Measurements from ENCODE around the gene CELSR1.
"Not testable (repeated sequence)": the region's sequence is repeated elsewhere in the genome, so short reads cannot be mapped to it uniquely, and the experiment has no call there.

Gene CELSR1

DNA sequence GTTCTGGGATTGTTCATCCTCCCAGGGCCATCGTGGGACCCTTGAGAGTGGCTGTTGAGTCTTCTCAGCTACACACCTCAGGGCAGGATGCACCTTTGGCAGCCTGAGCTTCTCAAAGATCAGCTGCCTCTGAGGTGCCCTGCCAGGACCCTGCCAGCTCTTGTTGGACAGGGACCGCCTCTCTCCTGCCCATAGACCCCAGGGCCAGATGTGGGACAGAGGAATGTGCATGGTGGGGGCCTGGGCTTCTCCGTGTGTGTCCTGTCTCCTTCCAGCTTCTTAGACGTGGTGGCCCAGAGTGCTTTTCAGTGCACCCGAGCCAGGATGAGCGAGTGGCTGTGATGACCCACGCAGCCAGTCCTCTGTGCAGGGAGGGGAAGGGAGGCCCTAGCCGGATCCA, 207.8 kb downstream of the CELSR1 start:
- no peak for DNase-seq (ENCODE audit: low read depth, low spot score)

GRCh38 chr22:46328797-46329196, 208.6 kb downstream of the CELSR1 start:
- no peak for DNase-seq (ENCODE audit: low read depth, low spot score)

DNA sequence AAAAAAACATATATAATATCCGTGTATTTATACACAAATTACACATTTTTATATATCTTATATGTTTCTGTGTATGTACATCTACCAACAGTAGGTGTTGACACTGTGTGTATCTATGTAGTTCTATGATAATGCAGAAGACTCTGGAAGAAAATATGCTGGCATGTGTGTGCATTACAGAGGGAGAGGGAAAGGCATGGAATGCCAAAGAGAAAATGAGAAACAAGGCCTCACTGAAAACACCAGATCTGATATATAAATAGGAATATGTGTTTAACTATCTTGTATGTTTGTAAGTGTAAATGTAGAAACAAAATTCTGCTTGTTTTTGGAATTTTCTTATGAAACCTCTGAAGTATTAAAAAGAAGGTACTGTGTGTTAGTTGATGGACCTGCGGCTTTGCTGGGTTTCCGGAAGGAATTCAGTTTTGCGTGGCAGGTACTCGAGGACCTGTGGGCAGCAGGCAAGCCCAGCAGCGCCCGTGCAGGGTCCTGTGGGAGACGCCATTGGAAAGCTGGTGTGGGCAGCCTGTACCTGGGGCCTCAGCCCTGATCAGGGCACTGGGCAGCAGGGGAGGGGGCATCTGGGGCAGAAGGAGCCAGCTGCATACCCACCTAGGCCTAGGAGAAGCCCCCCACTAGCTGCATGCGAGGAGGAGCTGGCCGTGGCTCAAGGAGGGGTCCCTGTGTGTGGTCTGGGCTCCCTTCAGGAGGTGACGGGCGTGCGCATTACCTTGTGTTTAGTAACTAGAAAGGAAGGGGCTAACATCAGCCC, 209.5 kb downstream of the CELSR1 start:
- no peak for DNase-seq (ENCODE audit: low read depth, low spot score)

DNA sequence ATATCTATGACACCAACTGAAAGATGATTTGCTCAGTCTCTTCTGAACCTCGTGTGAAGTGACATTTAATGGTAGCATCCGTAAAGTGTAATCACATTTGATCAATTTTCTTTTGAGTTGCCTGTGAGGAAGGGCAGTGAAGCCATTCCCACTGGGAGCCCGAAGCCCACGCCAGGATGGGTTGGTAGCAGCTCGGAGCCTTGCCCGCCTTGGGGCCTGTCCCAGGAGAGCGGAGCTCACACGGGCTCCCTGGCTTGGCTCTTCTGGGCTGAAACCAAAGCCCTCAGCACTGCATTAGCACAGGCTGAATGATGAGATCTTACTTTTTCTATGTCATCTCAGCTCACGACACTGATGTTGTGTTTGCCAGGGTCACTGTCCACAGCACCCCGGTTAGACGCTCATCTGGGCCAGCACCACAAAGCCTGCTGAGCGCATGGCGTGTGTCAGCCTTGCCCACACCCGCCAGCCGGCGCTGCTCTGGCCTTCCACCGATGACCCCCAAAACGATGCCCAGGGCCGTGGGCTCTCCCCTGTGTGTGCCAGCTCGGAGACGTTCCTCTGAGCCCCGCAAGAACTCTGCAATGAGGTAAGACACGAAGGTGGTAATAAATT, 211.2 kb downstream of the CELSR1 start:
- DNase-seq (ENCODE audit: low read depth, low spot score): no peak

- no peak for DNase-seq (ENCODE audit: low read depth, low spot score)
Measured at GRCh38 chr22:46323162-46323561, 214.3 kb downstream of the CELSR1 start.

GRCh38 chr22:46322711-46323110, 214.7 kb downstream of the CELSR1 start:
- no peak for DNase-seq (ENCODE audit: low read depth, low spot score)

DNA sequence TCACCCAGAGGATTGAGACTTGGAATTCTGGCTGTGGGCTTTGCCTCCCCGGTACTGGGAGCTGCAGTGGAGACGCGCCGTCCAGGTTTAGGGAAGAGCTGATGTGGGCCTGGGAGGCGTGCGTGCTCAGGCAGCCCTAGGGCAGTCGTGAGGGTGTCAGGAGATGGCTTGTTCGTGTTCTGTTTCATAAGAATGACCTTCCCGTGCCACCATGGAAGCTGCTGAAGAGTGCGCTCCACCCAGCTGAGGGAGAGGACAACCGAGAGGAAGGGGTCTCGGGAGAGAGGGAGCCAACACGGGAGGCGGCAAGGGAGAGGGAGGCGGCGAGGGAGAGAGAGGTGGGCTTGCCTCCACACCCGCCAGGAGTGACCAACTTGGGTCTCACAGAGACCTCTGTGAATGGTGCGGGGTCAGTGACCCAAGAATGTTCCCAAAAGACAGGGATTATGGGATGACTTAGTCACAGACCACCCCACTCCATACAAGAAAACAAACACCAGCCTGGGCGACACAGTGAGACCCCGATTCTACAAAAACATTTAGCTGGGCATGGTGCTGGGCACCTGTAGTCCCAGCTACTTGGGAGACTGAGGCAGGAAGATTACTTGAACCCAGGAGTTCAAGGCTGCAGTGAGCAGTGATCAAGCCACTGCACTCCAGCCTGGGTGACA, 216.6 kb downstream of the CELSR1 start:
- no peak for DNase-seq (ENCODE audit: low read depth, low spot score)

GRCh38 chr22:46320166-46320710, 217.2 kb downstream of the CELSR1 start:
- DNase-seq (ENCODE audit: low read depth, low spot score): no peak

DNA sequence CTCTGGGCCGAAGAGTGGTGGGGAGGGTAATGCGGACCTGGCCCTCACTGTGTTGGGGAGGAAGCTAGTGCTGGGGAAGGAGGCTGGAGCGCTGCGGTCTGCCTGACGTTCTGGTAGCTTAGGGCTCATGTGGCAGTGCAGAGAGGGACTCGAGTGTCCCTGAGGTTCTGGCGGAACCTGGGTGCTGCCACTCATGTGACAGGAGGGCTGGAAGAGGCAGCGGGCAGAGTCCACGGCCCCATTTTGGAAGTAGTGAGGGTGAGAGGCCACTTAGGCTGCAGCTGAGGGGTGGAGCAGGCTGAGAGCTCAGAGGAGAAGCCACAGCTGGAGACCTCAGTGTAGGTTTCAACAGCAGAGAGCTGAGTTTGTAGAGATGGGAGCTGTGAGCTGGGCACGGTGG, 218.1 kb downstream of the CELSR1 start:
- no peak for DNase-seq (ENCODE audit: low read depth, low spot score)

DNA sequence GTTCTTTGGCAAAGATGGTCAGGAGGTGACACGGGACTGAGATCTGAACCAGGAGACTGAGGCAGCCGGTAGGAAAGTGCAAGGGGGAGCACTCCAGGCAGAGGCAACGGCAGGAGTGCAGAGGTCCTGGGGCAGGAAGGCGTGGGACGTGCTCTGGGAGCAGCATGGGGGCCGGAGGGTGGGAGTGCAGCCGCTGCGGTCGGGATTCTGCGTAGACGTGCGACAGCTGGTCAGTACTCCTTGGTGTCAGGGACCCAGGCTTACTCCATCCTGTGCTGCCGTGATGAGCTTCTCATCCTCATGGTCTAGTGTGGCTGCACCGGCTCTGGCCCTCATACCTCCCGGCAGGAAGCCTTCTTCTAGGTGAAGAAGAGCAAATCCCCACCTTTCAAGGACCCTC, 218.8 kb downstream of the CELSR1 start:
- no peak for DNase-seq (ENCODE audit: low read depth, low spot score)

DNA sequence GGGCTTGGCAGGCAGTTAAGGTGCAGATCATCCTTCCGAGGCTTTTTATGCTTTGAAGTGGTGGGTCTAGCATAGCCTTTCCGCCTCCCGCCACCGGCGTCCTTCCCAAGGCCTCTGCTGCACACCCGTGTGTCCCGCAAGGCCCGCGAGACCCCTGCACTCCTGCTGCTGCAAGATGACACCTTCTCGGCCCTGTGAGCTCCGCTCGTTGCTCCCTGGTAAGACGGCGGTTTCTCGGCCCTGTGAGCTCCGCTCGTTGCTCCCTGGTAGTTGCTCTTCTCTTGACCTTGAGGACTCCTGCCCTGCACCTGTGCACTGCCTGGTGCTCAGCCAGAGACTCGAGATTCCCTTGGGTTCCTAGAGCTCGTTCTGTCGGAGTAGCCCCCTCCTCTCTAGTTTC, 219.8 kb downstream of the CELSR1 start:
- no peak for DNase-seq (ENCODE audit: low read depth, low spot score)

- DNase-seq (ENCODE audit: low read depth, low spot score): no peak
Measured at GRCh38 chr22:46315976-46316375, 221.4 kb downstream of the CELSR1 start.

DNA sequence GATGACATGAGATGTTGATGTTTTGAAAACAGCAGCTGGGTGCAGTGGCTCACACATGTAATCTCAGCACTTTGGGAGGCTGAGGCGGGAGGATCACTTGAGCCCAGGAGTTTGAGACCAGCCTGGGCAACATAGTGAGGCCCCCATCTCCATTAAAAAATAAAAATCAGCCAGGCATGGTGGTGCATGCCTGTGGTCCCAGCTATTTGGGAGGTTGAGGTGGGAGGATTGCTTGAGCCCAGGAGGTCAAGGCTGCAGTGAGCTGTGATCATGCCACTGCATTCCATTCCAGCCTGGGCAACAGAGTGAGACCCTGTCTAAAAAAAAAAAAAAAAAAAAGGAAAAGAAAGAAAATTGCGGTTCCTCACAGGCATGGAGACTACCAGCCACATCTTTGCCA, 224.6 kb downstream of the CELSR1 start:
- not testable (repeated sequence) for DNase-seq (ENCODE audit: low read depth, low spot score)

- DNase-seq (ENCODE audit: low read depth, low spot score): no peak
Measured at GRCh38 chr22:46312056-46312455, 225.4 kb downstream of the CELSR1 start.

Data from astrocyte of the hippocampus (primary cell).